NOMO-1 (cell line): ENCODE data around the gene CCDC197.

Source experiments
- DNase-seq, 2 experiments: peaks; one replicate each; lab custom pipeline; 2025; ENCODE audit not compliant: unreplicated experiment in 2 of 2; lab: John Stamatoyannopoulos, UW

The CCDC197 gene

DNA sequence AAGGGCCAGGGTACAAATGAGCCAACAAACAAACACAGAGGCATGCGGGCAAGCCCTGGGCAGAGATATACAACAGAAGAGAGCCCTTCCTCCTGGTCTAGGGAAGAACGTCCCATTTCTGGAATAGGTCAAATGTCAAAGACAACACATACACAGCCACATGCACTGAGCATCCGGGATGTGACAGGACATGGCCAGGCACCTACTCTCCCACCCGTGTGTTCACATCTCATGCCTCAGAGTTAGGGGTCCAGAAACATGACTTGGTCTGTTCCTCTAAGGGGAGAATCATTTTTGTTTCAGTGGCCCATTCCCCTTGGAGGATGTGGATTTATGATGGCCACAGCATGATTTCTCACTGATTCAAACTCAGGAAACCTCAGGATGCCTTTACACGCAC, 19.9 kb upstream of the CCDC197 start:
- DNase-seq = no peak

DNA sequence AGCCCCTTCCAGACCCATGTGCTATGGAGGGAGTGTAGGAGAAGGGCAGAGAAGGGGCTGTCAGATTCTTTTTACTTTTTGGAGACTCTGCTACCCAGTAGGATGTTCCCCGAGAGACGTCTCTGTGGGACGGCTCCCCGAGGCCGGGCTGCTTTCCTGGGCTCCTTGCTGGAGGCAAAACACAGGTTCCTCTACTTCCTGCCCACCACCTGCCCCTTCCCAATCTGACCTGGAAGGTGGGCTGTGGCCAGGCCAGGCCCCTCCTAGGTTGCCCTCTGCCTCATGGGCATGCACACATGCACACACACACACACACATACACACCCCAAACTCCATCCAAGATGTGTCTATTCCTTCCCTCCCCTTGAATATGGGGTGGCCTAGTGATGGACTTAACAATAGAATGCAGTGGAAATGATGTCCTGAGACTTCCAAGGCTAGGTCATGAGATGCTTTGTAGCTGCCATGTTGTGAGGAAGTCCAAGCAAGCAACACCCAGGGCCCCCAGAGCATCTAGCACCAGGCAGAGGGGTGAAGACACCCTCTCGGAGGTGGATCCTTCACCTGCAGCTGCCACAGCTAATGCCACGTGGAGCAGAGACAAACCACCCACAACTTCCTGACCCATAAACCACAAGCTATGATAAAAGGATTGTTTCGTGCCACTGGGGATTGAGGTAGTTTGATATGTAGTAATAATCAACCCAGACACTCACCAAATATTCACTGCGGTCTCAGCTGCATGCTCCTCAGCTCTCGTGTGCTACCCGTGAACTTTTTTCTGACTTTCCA, 19.1 kb upstream of the CCDC197 start:
- peak; percentile 13 to 59 for DNase-seq

- DNase-seq = no peak
These were observed 18.4 kb upstream of the CCDC197 start for GRCh38 chr14:93978735-93979134.

DNA sequence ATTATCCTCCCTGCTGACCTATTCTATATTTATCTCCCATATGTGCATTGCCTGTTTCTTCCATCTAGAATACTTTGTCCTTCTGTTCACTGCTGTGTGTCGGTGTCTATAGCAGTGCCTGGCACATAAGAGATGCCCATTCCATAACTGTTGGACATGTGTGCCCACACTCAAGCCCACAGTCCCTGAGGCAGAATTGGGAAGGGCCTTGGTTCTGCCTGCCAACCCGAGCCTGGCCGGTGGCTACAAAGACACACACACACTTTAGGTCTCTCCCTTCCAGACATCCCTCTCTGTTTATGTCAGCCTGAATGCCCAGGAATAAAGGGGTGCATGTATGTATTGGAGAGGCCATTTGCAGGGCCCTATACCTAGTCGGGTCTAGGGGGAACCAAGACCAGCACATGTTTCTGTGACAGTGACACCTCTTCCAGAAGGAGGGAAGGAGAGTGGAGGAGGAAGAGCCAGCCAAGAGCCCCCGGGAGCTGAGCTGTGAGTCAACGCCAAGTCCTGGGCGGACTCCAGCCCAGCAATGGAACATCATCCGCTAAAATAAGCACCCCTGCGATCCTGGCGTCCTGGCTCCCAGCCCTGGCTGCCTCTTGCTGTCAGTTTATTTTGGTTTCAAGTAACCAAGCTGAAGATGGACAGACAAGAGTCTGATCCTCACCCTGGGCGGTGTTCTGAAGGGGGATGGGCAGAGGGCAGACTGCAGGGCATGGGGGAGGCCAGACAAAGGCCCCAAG, 16.5 kb upstream of the CCDC197 start:
- DNase-seq = no peak

- no peak for DNase-seq
These were observed 15.5 kb upstream of the CCDC197 start for GRCh38 chr14:93981316-93982229.

- no peak for DNase-seq
These were observed 14.7 kb upstream of the CCDC197 start for GRCh38 chr14:93982230-93983007.

- DNase-seq = no peak
These were observed 13.0 kb upstream of the CCDC197 start for GRCh38 chr14:93984070-93984469.

- no peak for DNase-seq
These were observed 12.1 kb upstream of the CCDC197 start for GRCh38 chr14:93984987-93985410.

DNA sequence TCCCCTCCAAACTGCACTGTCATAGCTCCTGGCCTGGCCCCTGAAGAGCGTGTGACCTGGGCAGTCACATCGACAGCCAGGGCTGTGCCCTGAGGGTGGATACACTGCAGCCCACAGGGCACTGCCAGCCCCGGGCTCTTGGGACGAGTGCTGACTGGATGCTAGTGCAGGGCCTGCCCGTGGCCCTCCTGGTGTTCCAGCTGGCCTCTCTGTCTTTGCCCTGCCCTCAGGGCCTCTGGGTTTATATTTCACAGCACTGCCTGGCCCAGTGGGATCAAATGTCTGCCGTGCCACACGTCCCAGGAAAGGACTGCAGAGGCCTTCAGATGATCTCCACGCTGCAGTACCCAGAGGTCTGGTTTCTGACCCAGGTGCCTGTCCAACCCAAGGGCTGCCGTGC, 10.1 kb upstream of the CCDC197 start:
- DNase-seq = no peak

DNA sequence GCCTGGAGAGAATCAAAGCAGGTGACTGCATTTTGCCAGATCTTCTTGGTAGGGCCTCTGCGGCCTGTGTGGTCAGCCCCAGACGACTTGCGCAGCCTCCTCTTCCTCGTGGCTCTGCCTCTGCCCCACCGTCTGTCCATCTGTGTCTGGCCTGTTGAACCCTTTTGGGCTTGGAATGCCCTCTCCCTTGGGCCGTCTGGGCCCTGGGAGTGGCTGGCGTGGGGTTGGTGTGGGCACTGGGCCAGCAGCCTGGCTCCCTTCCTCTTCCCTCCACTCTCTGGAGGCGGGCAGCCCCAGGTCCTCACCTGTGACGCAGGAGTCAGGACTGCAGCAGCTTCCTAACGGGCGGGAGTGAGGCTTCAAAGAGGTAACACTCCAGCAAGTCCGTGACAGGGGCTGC, 9.7 kb upstream of the CCDC197 start:
- DNase-seq = no peak

DNA sequence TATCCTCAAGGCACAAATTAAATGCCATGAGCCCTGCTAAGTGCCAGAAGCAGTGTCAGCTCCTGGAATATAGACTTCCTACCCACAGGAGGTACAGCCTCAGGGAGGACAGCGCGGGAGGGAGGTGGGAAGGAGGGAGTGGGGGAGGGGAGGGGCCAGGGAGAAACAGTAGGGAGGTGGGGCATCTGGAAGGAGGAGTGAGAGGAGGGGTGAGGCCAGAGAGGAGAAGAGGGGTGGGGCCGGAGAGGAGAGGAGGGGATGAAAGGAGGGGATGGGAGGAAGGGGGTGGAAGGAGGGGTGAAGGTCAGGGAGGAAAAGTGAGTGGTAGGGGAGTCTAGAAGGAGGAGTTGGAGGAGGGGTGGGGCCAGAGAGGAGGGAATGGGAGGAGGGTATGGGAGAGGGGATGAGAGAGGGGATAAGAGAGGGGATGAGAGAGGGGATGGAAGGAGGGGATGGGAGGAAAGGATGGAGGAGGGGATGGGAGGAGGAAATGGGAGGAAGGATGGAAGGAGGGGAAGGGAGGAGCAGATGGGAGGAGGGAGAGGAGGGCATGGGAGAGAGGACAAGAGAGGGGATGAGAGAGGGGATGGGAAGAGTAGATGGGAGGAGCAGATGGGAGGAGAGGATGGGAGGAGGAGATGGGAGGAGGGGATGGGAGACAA, 9.2 kb upstream of the CCDC197 start:
- no peak for DNase-seq

DNA sequence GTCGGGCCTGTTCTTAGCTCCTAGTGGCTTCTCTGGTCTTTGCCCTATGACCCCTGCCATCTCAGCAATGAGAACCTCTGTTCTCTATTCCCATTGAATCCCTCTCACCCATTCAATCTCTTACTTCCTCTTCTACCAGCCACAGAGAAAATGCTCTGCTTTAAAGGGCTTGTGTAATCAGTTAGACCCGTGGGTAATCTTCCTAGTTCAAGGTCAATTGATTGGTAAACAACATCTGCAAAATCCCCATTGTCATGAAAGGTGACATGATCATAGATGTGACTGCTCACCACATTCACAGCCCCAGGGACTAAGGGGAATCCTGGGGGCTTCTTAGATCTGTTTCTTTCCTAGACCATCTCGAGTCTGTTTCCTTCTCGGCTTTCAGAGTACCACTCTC, 7.2 kb upstream of the CCDC197 start:
- DNase-seq = peak in 1 of 2 experiments; percentile 63

- no peak for DNase-seq
These were observed 5.9 kb upstream of the CCDC197 start for GRCh38 chr14:93991212-93991611.

DNA sequence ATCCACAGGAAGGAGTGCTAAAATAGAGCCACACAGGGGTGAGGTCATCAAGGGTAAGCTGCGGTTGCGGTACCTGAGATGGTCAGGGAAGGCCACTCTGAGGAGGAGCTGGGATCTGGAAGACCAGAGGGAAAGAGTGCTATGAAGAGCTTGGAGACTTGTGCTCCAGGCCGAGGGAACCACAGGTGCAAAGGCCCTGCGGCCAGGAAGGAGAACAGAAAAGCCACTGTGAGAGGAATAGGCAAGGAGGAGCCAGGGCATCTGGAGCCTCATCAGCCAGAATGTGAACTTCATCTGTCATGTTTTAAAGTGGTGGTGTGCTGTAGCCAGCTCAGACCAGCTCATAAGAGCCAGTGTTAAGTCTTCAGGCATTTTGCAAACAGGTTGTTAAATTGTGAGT, 5.5 kb upstream of the CCDC197 start:
- no peak for DNase-seq

DNA sequence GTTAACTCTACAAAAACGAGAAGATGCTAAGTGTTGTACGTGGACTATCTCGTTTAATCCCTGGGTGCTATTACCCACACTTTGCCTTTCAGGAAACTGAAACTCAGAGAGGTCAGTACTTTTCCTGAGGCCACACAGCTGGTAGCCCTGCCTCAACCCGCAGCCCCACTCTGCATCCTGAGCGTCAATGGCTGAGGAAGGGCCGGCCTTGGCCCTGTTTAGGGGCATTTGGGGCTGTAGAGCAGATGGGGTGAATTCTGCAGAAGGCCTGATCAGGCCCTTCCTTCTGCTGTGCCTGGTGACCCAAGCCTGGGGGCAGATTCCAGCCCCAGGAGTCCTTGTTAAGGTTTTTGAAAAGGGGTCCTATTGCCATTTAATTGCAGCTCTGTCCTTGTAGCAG, 3.7 kb upstream of the CCDC197 start:
- no peak for DNase-seq

DNA sequence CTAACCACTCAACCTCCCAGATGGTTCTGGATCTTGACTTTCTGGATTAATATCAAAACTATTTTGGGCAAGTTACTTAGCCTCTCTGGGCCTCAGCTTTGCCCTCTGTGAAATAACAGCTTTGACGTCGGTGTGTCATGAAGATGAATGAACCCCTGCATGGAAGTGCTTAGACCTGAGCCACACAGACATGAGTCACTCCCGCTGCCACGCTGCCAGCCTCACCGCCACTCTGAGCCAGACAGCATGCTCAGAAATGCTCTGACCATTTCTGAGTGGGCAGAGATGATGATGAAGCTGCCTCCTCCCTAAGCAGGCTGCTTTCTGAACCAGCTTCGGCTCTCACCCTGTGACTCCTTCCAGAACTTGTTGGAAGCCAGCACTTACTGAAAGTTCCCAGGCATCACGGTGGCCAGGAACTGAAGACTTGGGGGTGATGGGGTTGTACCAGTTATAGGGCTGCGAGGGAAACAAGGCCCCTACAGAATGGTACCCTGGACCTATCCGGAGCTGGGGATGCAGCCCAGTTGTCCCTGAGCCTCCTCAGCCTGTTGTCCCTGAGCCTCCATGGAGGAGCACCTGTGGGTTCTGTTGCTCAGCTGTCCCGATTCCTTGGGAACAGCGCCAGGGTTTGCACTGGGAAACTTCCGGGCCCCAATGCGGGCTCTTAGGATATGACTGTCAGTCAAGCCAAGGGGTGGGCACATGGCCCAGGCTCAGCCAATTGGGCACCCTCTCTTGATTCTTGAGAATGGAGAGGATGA, 2.0 kb upstream of the CCDC197 start:
- no peak for DNase-seq

GRCh38 chr14:93996130-93996695, 888 bp upstream of the CCDC197 start:
- no peak for DNase-seq

GRCh38 chr14:93997916-93998870, 1.1 kb downstream of the CCDC197 start:
- no peak for DNase-seq
